ENCODE measurements around the gene ADRA2B.
"Not testable (repeated sequence)": the region's sequence is repeated elsewhere in the genome, so short reads cannot be mapped to it uniquely, and the experiment has no call there.

The ADRA2B gene

GRCh38 chr2:96065381-96065930 is 50.9 kb downstream of the ADRA2B start:
- H3K27me3 ChIP-seq (ENCODE audit: insufficient read depth, poor library complexity, severe bottlenecking): no peaks in the 10 kb centered on the region
- no peak overlapping the region for H3K4me3 ChIP-seq (replicated peaks; ENCODE audit: insufficient read depth, low read length)
- TF ChIP-seq REST (IDR thresholded peaks at IDR 0.05; ENCODE audit: insufficient replicate concordance, low read depth) (no peak), GABPA (IDR thresholded peaks at IDR 0.05; ENCODE audit: low read depth) (no peak), POLR2AphosphoS5 (IDR thresholded peaks at IDR 0.05; ENCODE audit: low read depth) (no peak), SPI1 (IDR thresholded peaks at IDR 0.05; ENCODE audit: borderline replicate concordance, low read depth) (no peak)
- TF ChIP-seq, protein P1, sequence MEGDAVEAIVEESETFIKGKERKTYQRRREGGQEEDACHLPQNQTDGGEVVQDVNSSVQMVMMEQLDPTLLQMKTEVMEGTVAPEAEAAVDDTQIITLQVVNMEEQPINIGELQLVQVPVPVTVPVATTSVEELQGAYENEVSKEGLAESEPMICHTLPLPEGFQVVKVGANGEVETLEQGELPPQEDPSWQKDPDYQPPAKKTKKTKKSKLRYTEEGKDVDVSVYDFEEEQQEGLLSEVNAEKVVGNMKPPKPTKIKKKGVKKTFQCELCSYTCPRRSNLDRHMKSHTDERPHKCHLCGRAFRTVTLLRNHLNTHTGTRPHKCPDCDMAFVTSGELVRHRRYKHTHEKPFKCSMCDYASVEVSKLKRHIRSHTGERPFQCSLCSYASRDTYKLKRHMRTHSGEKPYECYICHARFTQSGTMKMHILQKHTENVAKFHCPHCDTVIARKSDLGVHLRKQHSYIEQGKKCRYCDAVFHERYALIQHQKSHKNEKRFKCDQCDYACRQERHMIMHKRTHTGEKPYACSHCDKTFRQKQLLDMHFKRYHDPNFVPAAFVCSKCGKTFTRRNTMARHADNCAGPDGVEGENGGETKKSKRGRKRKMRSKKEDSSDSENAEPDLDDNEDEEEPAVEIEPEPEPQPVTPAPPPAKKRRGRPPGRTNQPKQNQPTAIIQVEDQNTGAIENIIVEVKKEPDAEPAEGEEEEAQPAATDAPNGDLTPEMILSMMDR (IDR thresholded peaks at IDR 0.05; ENCODE audit: insufficient read depth, low read length): no peak
- H3K27ac ChIP-seq (replicated peaks): no peak overlapping the region
- no peak for DNase-seq (ENCODE audit: low read depth in 1 of 2, low spot score in 1 of 2)

DNA sequence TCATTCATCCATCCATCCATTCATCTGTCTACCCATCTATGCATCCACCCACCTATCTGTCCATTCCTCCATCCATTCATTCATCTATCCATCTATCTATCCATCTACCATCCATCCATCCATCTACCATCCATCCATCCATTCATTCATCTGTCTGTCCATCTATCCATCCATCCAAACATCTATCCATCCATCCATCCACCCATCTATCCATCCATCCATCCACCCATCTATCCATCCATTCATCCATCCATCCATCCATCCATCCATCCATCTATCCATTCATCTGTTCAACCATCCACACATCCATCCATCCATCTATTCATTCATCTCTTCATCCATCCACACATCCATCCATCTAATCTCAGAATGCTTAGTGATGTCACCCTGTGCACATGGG is 51.6 kb downstream of the ADRA2B start:
- not testable (repeated sequence) for H3K4me3 ChIP-seq (replicated peaks; ENCODE audit: insufficient read depth, low read length); DNase-seq (ENCODE audit: low read depth in 1 of 2, low spot score in 1 of 2); H3K27ac ChIP-seq (replicated peaks); H3K27me3 ChIP-seq (ENCODE audit: insufficient read depth, poor library complexity, severe bottlenecking)

GRCh38 chr2:96064047-96064675 is 52.2 kb downstream of the ADRA2B start:
- not testable (repeated sequence) for H3K27ac ChIP-seq (replicated peaks); DNase-seq (ENCODE audit: low read depth in 1 of 2, low spot score in 1 of 2); H3K27me3 ChIP-seq (ENCODE audit: insufficient read depth, poor library complexity, severe bottlenecking); H3K4me3 ChIP-seq (replicated peaks; ENCODE audit: insufficient read depth, low read length)

DNA sequence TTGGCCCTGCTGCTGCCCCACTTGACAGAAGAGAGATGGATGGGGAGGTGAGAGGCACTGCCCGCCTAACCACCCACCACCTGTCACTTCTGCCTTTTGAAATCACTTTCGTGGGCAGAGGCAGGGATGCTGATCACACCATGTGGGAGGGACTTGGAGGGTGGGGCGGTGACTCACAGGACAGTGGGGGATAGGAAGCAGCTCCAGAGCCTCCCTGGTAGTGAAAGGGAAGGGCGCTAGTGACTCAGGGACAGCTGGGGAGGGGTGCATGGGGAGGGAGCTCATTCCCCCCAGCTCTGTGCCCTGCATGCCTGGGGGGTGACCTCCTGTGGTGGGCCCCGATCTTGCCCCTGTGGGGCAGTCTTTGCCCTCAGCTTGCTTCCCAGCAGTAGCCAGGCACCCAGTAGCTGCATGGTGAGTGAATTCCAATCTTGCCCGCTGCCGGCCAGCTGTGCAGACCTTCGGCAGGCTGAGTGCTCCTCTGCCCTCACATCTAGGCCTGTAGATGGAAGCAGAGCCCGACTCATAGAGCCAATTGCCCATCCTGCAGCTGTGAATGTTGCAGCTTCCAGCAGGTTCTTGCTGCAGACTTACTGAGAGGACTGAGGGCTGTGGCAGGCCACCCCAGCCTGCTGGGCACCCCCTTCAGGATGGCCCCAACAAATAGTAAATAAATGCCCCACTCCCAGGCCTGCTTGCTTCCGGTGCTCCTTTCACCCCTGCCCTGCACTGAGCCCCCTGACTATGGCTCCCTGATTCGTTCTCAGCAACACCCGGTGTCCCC is 53.1 kb downstream of the ADRA2B start:
- DNase-seq (ENCODE audit: low read depth in 1 of 2, low spot score in 1 of 2): peak; percentile 36 to 51
- H3K4me3 ChIP-seq (replicated peaks; ENCODE audit: insufficient read depth, low read length); H3K27me3 ChIP-seq (ENCODE audit: insufficient read depth, poor library complexity, severe bottlenecking): not testable (repeated sequence)
- peak overlapping the region; percentile 24; the same call in 1 of the 2 replicates for H3K27ac ChIP-seq (replicated peaks)

Data from HL-60 (cell line).